SK-N-SH treated with all-trans-retinoic acid at 6 μM for 48 hours (cell line): ENCODE data around the gene ATP2B3.

Experiments
- ATAC-seq: fragments of 200-7000 bp; cut with Tn5 transposase; 3 replicates; pipeline ENCODE4 v1.9.1; 2020; ENCODE audit warnings: mild to moderate bottlenecking, moderate library complexity
- ARNTL ChIP-seq: fragments of 450-650 bp; formaldehyde crosslinking; IDR thresholded peaks from 2 replicates; pipeline ENCODE4 v1.5.0; 2020; ENCODE audit warnings: low read depth, mild to moderate bottlenecking, moderate library complexity, borderline replicate concordance
- BACH2 ChIP-seq: fragments of 250-450 bp; sonication (Bioruptor Pico); IDR thresholded peaks from 2 replicates; pipeline ENCODE4 v1.9.0; 2021; ENCODE audit warnings: mild to moderate bottlenecking, borderline replicate concordance
- CREB5 ChIP-seq: fragments of 250-450 bp; sonication (Bioruptor Pico); IDR thresholded peaks from 2 replicates; pipeline ENCODE4 v1.5.1; 2020; ENCODE audit warnings: low read depth, mild to moderate bottlenecking, moderate library complexity
- CSDC2 ChIP-seq: fragments of 250-450 bp; sonication (Bioruptor Pico); IDR thresholded peaks from 2 replicates; pipeline ENCODE4 v1.5.0; 2020; ENCODE audit warnings: mild to moderate bottlenecking, moderate library complexity
- ESRRG ChIP-seq: fragments of 250-450 bp; sonication (Bioruptor Pico); IDR thresholded peaks from 2 replicates; pipeline ENCODE4 v1.6.1; 2021; ENCODE audit warnings: mild to moderate bottlenecking
- GLIS3 ChIP-seq: fragments of 250-450 bp; sonication (Bioruptor Pico); IDR thresholded peaks from 2 replicates; pipeline ENCODE4 v1.5.0; 2020; ENCODE audit warnings: mild to moderate bottlenecking, moderate library complexity
- ISL1 ChIP-seq: fragments of 250-450 bp; sonication (Bioruptor Pico); IDR thresholded peaks from 2 replicates; pipeline ENCODE4 v2.1.2; 2022; ENCODE audit warnings: mild to moderate bottlenecking, moderate library complexity
- OSR1 ChIP-seq: fragments of 250-450 bp; sonication (Bioruptor Pico); IDR thresholded peaks from 2 replicates; pipeline ENCODE4 v1.8.0; 2022; ENCODE audit warnings: moderate library complexity, mild to moderate bottlenecking, inconsistent platforms
- PATZ1 ChIP-seq: fragments of 250-450 bp; sonication (Bioruptor Pico); IDR thresholded peaks from 2 replicates; pipeline ENCODE4 v1.8.0; 2020; ENCODE audit warnings: mild to moderate bottlenecking, moderate library complexity, borderline replicate concordance
- PPARA ChIP-seq: fragments of 250-450 bp; sonication (Bioruptor Pico); IDR thresholded peaks from 2 replicates; pipeline ENCODE4 v1.5.0; 2020; ENCODE audit warnings: mild to moderate bottlenecking, borderline replicate concordance
- RARB ChIP-seq: fragments of 250-450 bp; sonication (Bioruptor Pico); IDR thresholded peaks from 2 replicates; pipeline ENCODE4 v1.8.0; 2021; ENCODE audit warnings: mild to moderate bottlenecking, moderate library complexity
- SNAI2 ChIP-seq: fragments of 250-450 bp; sonication (Bioruptor Pico); IDR thresholded peaks from 2 replicates; pipeline ENCODE4 v1.5.0; 2020; ENCODE audit warnings: mild to moderate bottlenecking, moderate library complexity
- TCF4 ChIP-seq: fragments of 250-450 bp; sonication (Bioruptor Pico); IDR thresholded peaks from 2 replicates; pipeline ENCODE4 v1.8.0; 2021; ENCODE audit warnings: mild to moderate bottlenecking, moderate library complexity, borderline replicate concordance
- TOX ChIP-seq: fragments of 250-450 bp; sonication (Bioruptor Pico); IDR thresholded peaks from 2 replicates; pipeline ENCODE4 v1.8.0; 2021; ENCODE audit warnings: mild to moderate bottlenecking, moderate library complexity, borderline replicate concordance
- ZC3H10 ChIP-seq: fragments of 250-450 bp; sonication (Bioruptor Pico); IDR thresholded peaks from 2 replicates; pipeline ENCODE4 v1.5.1; 2021; ENCODE audit warnings: mild to moderate bottlenecking, moderate library complexity
- ZFP3 ChIP-seq: fragments of 250-450 bp; sonication (Bioruptor Pico); IDR thresholded peaks from 2 replicates; pipeline ENCODE4 v1.5.0; 2020; ENCODE audit warnings: mild to moderate bottlenecking, moderate library complexity
- ZFP30 ChIP-seq: fragments of 450-650 bp; formaldehyde crosslinking; IDR thresholded peaks from 2 replicates; pipeline ENCODE4 v1.5.0; 2022; ENCODE audit warnings: mild to moderate bottlenecking, moderate library complexity
- ZNF565 ChIP-seq: fragments of 450-650 bp; formaldehyde crosslinking; conservative IDR thresholded peaks from 2 replicates; pipeline ENCODE4 v1.5.0; 2020; ENCODE audit warnings: low read depth, mild to moderate bottlenecking, moderate library complexity
- ZNF70 ChIP-seq: fragments of 450-650 bp; formaldehyde crosslinking; IDR thresholded peaks from 2 replicates; pipeline ENCODE4 v1.5.0; 2020; ENCODE audit warnings: mild to moderate bottlenecking, moderate library complexity
- ZNF8 ChIP-seq: fragments of 450-650 bp; formaldehyde crosslinking; IDR thresholded peaks from 2 replicates; pipeline ENCODE4 v1.5.0; 2020; ENCODE audit warnings: mild to moderate bottlenecking, moderate library complexity
- TF ChIP-seq, protein P1 (sequence below): fragments of 250-450 bp; sonication (Bioruptor Pico); IDR thresholded peaks from 2 replicates; pipeline ENCODE4 v1.5.0; 2020; ENCODE audit warnings: mild to moderate bottlenecking, moderate library complexity
- TF ChIP-seq, protein P2 (sequence below): fragments of 250-450 bp; sonication (Bioruptor Pico); IDR thresholded peaks from 2 replicates; pipeline ENCODE4 v1.5.1; 2021; ENCODE audit warnings: mild to moderate bottlenecking, moderate library complexity
- TF ChIP-seq, protein P3 (sequence below): fragments of 250-450 bp; sonication (Bioruptor Pico); IDR thresholded peaks from 2 replicates; pipeline ENCODE4 v1.8.0; 2021; ENCODE audit warnings: low read depth, mild to moderate bottlenecking, moderate library complexity, borderline replicate concordance

ATP2B3 gene

DNA sequence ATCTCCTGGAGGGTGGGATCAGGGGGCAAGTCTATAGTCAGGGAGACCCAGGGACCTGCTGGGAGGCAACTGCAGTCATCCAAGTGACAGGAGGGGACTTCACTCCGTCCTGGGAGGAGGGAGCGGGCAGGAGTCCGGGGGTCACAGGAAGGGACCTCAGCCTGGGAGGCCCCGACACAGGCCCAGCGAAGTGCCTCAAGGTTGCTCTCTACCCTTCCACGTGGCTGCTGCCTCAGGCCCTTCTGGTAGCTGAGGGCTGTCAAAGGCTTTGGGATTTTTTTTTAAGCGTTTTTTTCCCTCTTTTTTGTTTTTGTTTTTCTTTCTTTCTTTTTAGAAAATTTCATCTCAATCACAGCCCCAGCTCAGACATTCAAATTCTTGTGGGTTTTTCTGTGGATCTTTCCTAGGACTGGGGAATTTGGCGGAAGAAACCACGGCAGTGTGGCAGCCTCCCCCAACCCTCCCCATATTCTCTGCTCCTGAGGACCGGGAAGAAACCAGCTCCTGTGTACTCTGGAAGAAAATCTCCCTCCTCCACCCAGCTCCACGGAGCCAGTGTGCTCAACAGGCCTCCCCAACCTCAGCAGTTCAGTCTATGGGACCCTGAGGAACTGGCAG is 45.7 kb upstream of the ATP2B3 start:
- ATAC-seq, result no peak
- no peak for TF ChIP-seq PATZ1
- no peak for TF ChIP-seq PPARA (CRISPR knock-in tag)
- TF ChIP-seq, protein P1, sequence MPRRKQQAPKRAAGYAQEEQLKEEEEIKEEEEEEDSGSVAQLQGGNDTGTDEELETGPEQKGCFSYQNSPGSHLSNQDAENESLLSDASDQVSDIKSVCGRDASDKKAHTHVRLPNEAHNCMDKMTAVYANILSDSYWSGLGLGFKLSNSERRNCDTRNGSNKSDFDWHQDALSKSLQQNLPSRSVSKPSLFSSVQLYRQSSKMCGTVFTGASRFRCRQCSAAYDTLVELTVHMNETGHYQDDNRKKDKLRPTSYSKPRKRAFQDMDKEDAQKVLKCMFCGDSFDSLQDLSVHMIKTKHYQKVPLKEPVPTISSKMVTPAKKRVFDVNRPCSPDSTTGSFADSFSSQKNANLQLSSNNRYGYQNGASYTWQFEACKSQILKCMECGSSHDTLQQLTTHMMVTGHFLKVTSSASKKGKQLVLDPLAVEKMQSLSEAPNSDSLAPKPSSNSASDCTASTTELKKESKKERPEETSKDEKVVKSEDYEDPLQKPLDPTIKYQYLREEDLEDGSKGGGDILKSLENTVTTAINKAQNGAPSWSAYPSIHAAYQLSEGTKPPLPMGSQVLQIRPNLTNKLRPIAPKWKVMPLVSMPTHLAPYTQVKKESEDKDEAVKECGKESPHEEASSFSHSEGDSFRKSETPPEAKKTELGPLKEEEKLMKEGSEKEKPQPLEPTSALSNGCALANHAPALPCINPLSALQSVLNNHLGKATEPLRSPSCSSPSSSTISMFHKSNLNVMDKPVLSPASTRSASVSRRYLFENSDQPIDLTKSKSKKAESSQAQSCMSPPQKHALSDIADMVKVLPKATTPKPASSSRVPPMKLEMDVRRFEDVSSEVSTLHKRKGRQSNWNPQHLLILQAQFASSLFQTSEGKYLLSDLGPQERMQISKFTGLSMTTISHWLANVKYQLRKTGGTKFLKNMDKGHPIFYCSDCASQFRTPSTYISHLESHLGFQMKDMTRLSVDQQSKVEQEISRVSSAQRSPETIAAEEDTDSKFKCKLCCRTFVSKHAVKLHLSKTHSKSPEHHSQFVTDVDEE (CRISPR knock-in tag), result no peak
- TF ChIP-seq TCF4 (CRISPR knock-in tag), result no peak
- no peak for TF ChIP-seq GLIS3 (CRISPR knock-in tag)
- TF ChIP-seq TOX, result no peak
- TF ChIP-seq ZC3H10 (CRISPR knock-in tag), result no peak
- TF ChIP-seq ARNTL (CRISPR knock-in tag), result no peak
- no peak for TF ChIP-seq ZFP3 (CRISPR knock-in tag)
- TF ChIP-seq ZNF70 (CRISPR knock-in tag), result no peak
- no peak for TF ChIP-seq ISL1
- TF ChIP-seq ZNF8 (CRISPR knock-in tag), result no peak
- TF ChIP-seq ZNF565 (CRISPR knock-in tag), result no peak

DNA sequence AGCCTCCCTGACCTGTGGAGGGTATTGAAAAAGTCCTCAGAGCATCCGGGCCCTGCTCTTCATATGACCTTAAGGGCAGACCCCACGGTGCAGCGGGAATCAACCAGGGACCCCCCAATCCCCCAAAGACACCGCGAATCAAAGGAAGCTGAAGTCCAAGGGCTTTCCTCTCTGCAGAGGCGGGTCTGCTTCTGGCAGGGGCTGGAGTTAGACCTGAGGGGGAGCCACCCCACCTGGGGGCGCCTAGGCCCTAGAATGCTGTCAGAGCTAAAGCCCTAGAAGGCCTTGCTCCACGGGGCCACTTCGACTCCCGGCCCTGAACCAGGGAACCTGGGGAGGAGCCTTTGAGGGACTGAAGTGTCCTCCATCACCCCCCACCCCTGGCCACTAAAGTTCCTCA is 44.3 kb upstream of the ATP2B3 start:
- ATAC-seq, result no peak
- TF ChIP-seq TCF4 (CRISPR knock-in tag) (no peak), ESRRG (CRISPR knock-in tag) (no peak), ZNF70 (CRISPR knock-in tag) (no peak), GLIS3 (CRISPR knock-in tag) (no peak), CREB5 (CRISPR knock-in tag) (no peak), CSDC2 (CRISPR knock-in tag) (no peak), ZFP30 (no peak), ISL1 (no peak), ZNF8 (CRISPR knock-in tag) (no peak), ARNTL (CRISPR knock-in tag) (no peak), ZNF565 (CRISPR knock-in tag) (no peak), ZC3H10 (CRISPR knock-in tag) (no peak), SNAI2 (CRISPR knock-in tag) (no peak), OSR1 (CRISPR knock-in tag) (no peak), BACH2 (CRISPR knock-in tag) (no peak), TOX (no peak), RARB (CRISPR knock-in tag) (no peak)
- TF ChIP-seq, protein P1 (CRISPR knock-in tag), result no peak
- TF ChIP-seq, protein P2, sequence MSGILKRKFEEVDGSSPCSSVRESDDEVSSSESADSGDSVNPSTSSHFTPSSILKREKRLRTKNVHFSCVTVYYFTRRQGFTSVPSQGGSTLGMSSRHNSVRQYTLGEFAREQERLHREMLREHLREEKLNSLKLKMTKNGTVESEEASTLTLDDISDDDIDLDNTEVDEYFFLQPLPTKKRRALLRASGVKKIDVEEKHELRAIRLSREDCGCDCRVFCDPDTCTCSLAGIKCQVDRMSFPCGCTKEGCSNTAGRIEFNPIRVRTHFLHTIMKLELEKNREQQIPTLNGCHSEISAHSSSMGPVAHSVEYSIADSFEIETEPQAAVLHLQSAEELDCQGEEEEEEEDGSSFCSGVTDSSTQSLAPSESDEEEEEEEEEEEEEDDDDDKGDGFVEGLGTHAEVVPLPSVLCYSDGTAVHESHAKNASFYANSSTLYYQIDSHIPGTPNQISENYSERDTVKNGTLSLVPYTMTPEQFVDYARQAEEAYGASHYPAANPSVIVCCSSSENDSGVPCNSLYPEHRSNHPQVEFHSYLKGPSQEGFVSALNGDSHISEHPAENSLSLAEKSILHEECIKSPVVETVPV (CRISPR knock-in tag), result no peak
- TF ChIP-seq, protein P3, sequence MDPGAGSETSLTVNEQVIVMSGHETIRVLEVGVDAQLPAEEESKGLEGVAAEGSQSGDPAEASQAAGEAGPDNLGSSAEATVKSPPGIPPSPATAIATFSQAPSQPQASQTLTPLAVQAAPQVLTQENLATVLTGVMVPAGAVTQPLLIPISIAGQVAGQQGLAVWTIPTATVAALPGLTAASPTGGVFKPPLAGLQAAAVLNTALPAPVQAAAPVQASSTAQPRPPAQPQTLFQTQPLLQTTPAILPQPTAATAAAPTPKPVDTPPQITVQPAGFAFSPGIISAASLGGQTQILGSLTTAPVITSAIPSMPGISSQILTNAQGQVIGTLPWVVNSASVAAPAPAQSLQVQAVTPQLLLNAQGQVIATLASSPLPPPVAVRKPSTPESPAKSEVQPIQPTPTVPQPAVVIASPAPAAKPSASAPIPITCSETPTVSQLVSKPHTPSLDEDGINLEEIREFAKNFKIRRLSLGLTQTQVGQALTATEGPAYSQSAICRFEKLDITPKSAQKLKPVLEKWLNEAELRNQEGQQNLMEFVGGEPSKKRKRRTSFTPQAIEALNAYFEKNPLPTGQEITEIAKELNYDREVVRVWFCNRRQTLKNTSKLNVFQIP (CRISPR knock-in tag), result no peak
